Omental fat pad (tissue), 4 donors: ENCODE data around the gene CNTNAP3. TPM values are rescaled to one million over a fixed set of nuclear protein-coding genes. Genes with fewer than 3 reads are reported as not detected.
"Not testable (repeated sequence)": the region's sequence is repeated elsewhere in the genome, so short reads cannot be mapped to it uniquely, and the experiment has no call there.

ENCODE experiments used
- ATAC-seq: fragments of 150-250 bp; one replicate; pipeline ENCODE4 v1.9.1; 2016; ENCODE audit warnings: mild to moderate bottlenecking, moderate library complexity; ENCODE audit not compliant: low FRiP score
- DNase-seq: peaks from one replicate; pipeline ENCODE4 v3.0.0-alpha.2; 2019; ENCODE audit warnings: low spot score
- small RNA-seq: library from RNA; depleted of rRNA; stranded (forward); fragments of <200 nt; gene quantifications from one replicate; pipeline ENCODE3, GENCODE V24; 2016
- total RNA-seq, 4 donors: library from RNA; depleted of rRNA; stranded (reverse); fragments of >200 nt; gene quantifications; one replicate each; pipeline ENCODE4 v1.1.0, GENCODE V29; 2016

The CNTNAP3 gene
- total RNA-seq, 4 donors from 2014 or later, result 6.3 to 28.7 (median 7.0) TPM

GRCh38 chr9:39025911-39026588 lies 261.9 kb downstream of the CNTNAP3 start:
- not testable (repeated sequence) for ATAC-seq, DNase-seq

Small RNAs within 50 kb of the gene (small RNA-seq; reads per million reads assigned to genes)
- not detected for gene RN7SL640P

Other genes starting within 250 kb of the CNTNAP3 start
- not detected for gene SPATA31A1, start 67.5 kb upstream of the CNTNAP3 start, total RNA-seq